ENCODE results near the gene BCAP29. TPM values are rescaled to one million over a fixed set of nuclear protein-coding genes. Genes with fewer than 3 reads are reported as not detected.

The BCAP29 gene
- total and polyA plus RNA-seq, 2 of the 8 experiments (the other 6 are each of a cell fraction or from before 2014, with no cell fraction given), result 6.8 to 18.1 TPM

- no peaks in the 10 kb centered on the region for H3K4me1 ChIP-seq (replicated peaks in 1 of 4; ENCODE audit: control insufficient read depth in 3 of 4, insufficient read depth in 4 of 4, low read length in 3 of 4)
- no peak overlapping the region for H2BK20ac ChIP-seq (ENCODE audit: low read length)
- H2BK15ac ChIP-seq (ENCODE audit: low read length), result no peak overlapping the region
- no peak overlapping the region for H3K18ac ChIP-seq (ENCODE audit: extremely low read depth, low read length)
- no peak overlapping the region for H4K91ac ChIP-seq (replicated peaks; ENCODE audit: insufficient read length, low read length)
- no peaks in the 10 kb centered on the region for H3K79me1 ChIP-seq (ENCODE audit: low read depth, low read length)
- no peak overlapping the region for H3K4me2 ChIP-seq (ENCODE audit: insufficient read depth in 1 of 2, low read depth in 2 of 2, low read length in 2 of 2)
- peaks cover 2% of the 10 kb centered on the region; the same call in 1 of the 2 replicates for H3K23me2 ChIP-seq (ENCODE audit: low read depth, low read length)
- H2BK120ac ChIP-seq (replicated peaks; ENCODE audit: low read depth, low read length), result no peak overlapping the region
- ChIA-PET CTCF (ENCODE audit: partially characterized antibody) (interaction anchor here (0.6 to 1.4 kb wide), 3 partner anchors 22 to 218 kb away, joined by 3 to 4 read pairs (median 3); no protein-coding TSS in a partner anchor), POLR2A (ENCODE audit: partially characterized antibody) (interaction anchor here (1.4 kb wide), 1 partner anchor 21 kb away, joined by 3 read pairs; the partner anchor contains the start of genes COG5 and DUS4L)
- no peak overlapping the region for H3K9ac ChIP-seq (replicated peaks in 1 of 4; ENCODE audit: extremely low read depth in 1 of 4, low read depth in 3 of 4, low read length in 3 of 4)
- H2AFZ ChIP-seq (ENCODE audit: low read length), result no peak overlapping the region
- H2AK5ac ChIP-seq (ENCODE audit: low read depth, low read length), result no peak overlapping the region
- FAIRE-seq (no peak), DNase-seq (ENCODE audit: low read depth in 1 of 2, low spot score in 2 of 2) (no peak)
- no peak overlapping the region for H2BK12ac ChIP-seq (ENCODE audit: low read depth, low read length)
- WGBS, 2 experiments (ENCODE audit: extremely low coverage in 1 of 2, insufficient coverage in 1 of 2, insufficient read length in 1 of 2, insufficient replicate concordance in 2 of 2, low coverage in 1 of 2, low lambda C conversion rate in 2 of 2, missing lambda C conversion rate in 1 of 2), result 89% methylated on average over 2 of the region's 2 CpGs; no CpG with 5 or more reads in 1 of the 2 experiments
- peaks cover 3% of the 10 kb centered on the region in 2 experiments; a peak in 2 of 4 replicates for H3K9me3 ChIP-seq (ENCODE audit: insufficient read depth in 2 of 2, low read depth in 1 of 2, low read length in 1 of 2)
- no peak overlapping the region for H3K4ac ChIP-seq (replicated peaks; ENCODE audit: insufficient read length, low read depth, low read length)
- 0 out of 8 replicates have a peak, but pooled peaks cover 0 to 3% (median 0%) of the 10 kb centered on the region in 4 experiments for H3K36me3 ChIP-seq (ENCODE audit: control insufficient read depth in 2 of 4, insufficient read depth in 4 of 4, low read length in 3 of 4)
- no peak overlapping the region for H3K27ac ChIP-seq (ENCODE audit: low read depth, low read length)
- H2BK5ac ChIP-seq (ENCODE audit: low read depth, low read length), result no peak overlapping the region
- no peaks in the 10 kb centered on the region for H3K27me3 ChIP-seq (replicated peaks in 1 of 4; ENCODE audit: control insufficient read depth in 3 of 4, extremely low read depth in 1 of 4, insufficient read depth in 3 of 4, low read length in 3 of 4)
- no peak overlapping the region for H4K5ac ChIP-seq (ENCODE audit: insufficient read length, low read depth, low read length)
- H4K8ac ChIP-seq (ENCODE audit: extremely low read depth, insufficient read depth, low read length), result no peak overlapping the region
- H3K14ac ChIP-seq (ENCODE audit: insufficient read length), result no peak overlapping the region
- no peaks in the 10 kb centered on the region for H3K79me2 ChIP-seq (ENCODE audit: control insufficient read depth in 1 of 2, insufficient read depth in 2 of 2, low read length in 2 of 2)
- H3K56ac ChIP-seq (replicated peaks; ENCODE audit: insufficient read length, low read depth, low read length), result no peak overlapping the region
- no peak overlapping the region for H3K4me3 ChIP-seq (ENCODE audit: extremely low read depth in 1 of 4, insufficient read depth in 2 of 4, low read depth in 3 of 4, low read length in 4 of 4)
- no peaks in the 10 kb centered on the region for H4K20me1 ChIP-seq (replicated peaks in 1 of 2; ENCODE audit: control insufficient read depth in 1 of 2, insufficient read depth in 2 of 2, low read length in 2 of 2)
- no peak overlapping the region for H3K23ac ChIP-seq (ENCODE audit: insufficient read length)
- TF ChIP-seq USF2 (IDR thresholded peaks at IDR 0.05; ENCODE audit: low read length) (no peak), SIN3A (conservative IDR thresholded peaks at IDR 0.05 in 1 of 2, IDR thresholded peaks at IDR 0.05 in 1 of 2; ENCODE audit: low read depth in 1 of 2, low read length in 2 of 2) (no peak), SP4 (IDR thresholded peaks at IDR 0.05; ENCODE audit: low read length) (no peak), E2F6 (IDR thresholded peaks at IDR 0.05) (no peak), CBX5 (IDR thresholded peaks at IDR 0.05; ENCODE audit: low read depth, low read length) (no peak), ZNF274 (IDR thresholded peaks at IDR 0.05; ENCODE audit: borderline replicate concordance, extremely low read depth, low read length) (no peak), EGR1 (IDR thresholded peaks at IDR 0.05; ENCODE audit: borderline replicate concordance, low read depth, low read length) (no peak), RAD21 (IDR thresholded peaks at IDR 0.05 in 1 of 2, conservative IDR thresholded peaks at IDR 0.05 in 1 of 2; ENCODE audit: low read depth in 2 of 2, low read length in 2 of 2) (no peak), HDAC2 (IDR thresholded peaks at IDR 0.05; ENCODE audit: borderline replicate concordance in 1 of 2, low read depth in 2 of 2, low read length in 2 of 2) (no peak), RNF2 (IDR thresholded peaks at IDR 0.05; ENCODE audit: borderline replicate concordance, low read depth, low read length, missing control alignments, poor library complexity, severe bottlenecking) (no peak)
Observed at GRCh38 chr7:107584716-107585115, 4.7 kb downstream of the BCAP29 start.

All from H1 (cell line).